K562 (cell line): ENCODE results near the gene PCGF6. TPM values are rescaled to one million over a fixed set of nuclear protein-coding genes. Genes with fewer than 3 reads are reported as not detected.
A peak's percentile ranks its signal among the peaks of the same experiment; 100 is the strongest.

Experiments
- ATAC-seq: fragments of 200-7000 bp; cut with Tn5 transposase; 3 replicates; pipeline ENCODE4 v1.9.1; 2020; ENCODE audit warnings: moderate library complexity
- BruUV-seq: library from RNA; stranded (reverse); fragments of 400-500 nt; replicated peaks from 2 replicates; lab custom pipeline; 2021; lab: Mats Ljungman, UMichigan
- CTCF ChIA-PET: fragments of 300-600 bp; formaldehyde crosslinking; extraction: SDS; loops from one replicate; lab custom pipeline; 2021; ENCODE audit warnings: low intra/inter-chr PET ratio; lab: Yijun Ruan, JAX
- POLR2A ChIA-PET: fragments of 300-600, 350-650 bp; sonication (Branson Sonifier 250); formaldehyde crosslinking; extraction: SDS; loops from one replicate; lab custom pipeline; 2021; ENCODE audit warnings: antibody characterized with exemption, inconsistent platforms; lab: Yijun Ruan, JAX
- DNase-seq, 4 experiments: peaks; one replicate each; pipeline versions ENCODE4 v3.0.0 to v3.0.0-alpha.2; 2011 to 2018; ENCODE audit warnings: low spot score in 3 of 4, mixed read lengths in 3 of 4; ENCODE audit errors: extremely low read depth in 1 of 4
- FAIRE-seq: peaks from 2 replicates; lab custom pipeline; 2011; peaks lifted over from hg19 to GRCh38; lab: Jason Lieb, UNC
- H2AFZ ChIP-seq: 2 replicates; pipeline ENCODE4 v1.6.0; 2011; ENCODE audit warnings: low read depth, low read length, control low read depth, inconsistent platforms
- H3K27ac ChIP-seq: fragments of 200-600 bp; 3 replicates; pipeline ENCODE4 v1.8.0; 2011; ENCODE audit warnings: low read depth, mild to moderate bottlenecking, control low read depth, inconsistent platforms, low read length, moderate library complexity, mixed read lengths; ENCODE audit errors: extremely low read depth
- H3K27me3 ChIP-seq, 2 experiments: fragments of 300-600 bp in 1 of 2; 2 replicates in 1 of 2; 3 replicates in 1 of 2; pipeline versions ENCODE4 v1.6.0 to v1.8.0; 2011; ENCODE audit warnings: inconsistent platforms in 2 of 2, low read length in 2 of 2, mild to moderate bottlenecking in 1 of 2, mixed read lengths in 1 of 2, moderate library complexity in 1 of 2; ENCODE audit not compliant: control insufficient read depth in 2 of 2, insufficient read depth in 2 of 2
- H3K36me3 ChIP-seq: fragments of 300-600 bp; 3 replicates; pipeline ENCODE4 v1.8.0; 2011; ENCODE audit warnings: mild to moderate bottlenecking, low read length, inconsistent platforms; ENCODE audit not compliant: control insufficient read depth, insufficient read depth
- H3K4me1 ChIP-seq, 2 experiments: fragments of 200-600 bp in 1 of 2; replicated peaks in 1 of 2; 2 replicates in 1 of 2; 3 replicates in 1 of 2; pipeline versions ENCODE4 v1.5.1 to v1.8.0; 2011; ENCODE audit warnings: inconsistent platforms in 2 of 2, low read length in 2 of 2, mild to moderate bottlenecking in 1 of 2, mixed read lengths in 1 of 2, moderate library complexity in 1 of 2; ENCODE audit not compliant: control insufficient read depth in 2 of 2, insufficient read depth in 2 of 2
- H3K4me2 ChIP-seq: 2 replicates; pipeline ENCODE4 v1.6.1; 2011; ENCODE audit warnings: low read length, control low read depth, inconsistent platforms, mixed read lengths; ENCODE audit not compliant: insufficient read depth
- H3K4me3 ChIP-seq: fragments of 200-600 bp; sonication (generic), shearing (Covaris generic); 2 replicates; pipeline ENCODE4 v1.5.1; 2016; ENCODE audit warnings: control low read depth, inconsistent platforms
- H3K79me2 ChIP-seq: fragments of 200-600 bp; 3 replicates; pipeline ENCODE4 v1.8.0; 2011; ENCODE audit warnings: low read length, inconsistent platforms; ENCODE audit not compliant: control insufficient read depth, insufficient read depth
- H3K9ac ChIP-seq, 2 experiments: 2 replicates each; pipeline versions ENCODE4 v1.6.0 to v1.6.1; 2011; ENCODE audit warnings: low read depth in 2 of 2, low read length in 2 of 2, control low read depth in 1 of 2, inconsistent platforms in 1 of 2, mild to moderate bottlenecking in 1 of 2, mixed read lengths in 1 of 2; ENCODE audit not compliant: insufficient read depth in 1 of 2
- H3K9me1 ChIP-seq: one replicate; pipeline ENCODE4 v1.6.0; 2011; ENCODE audit warnings: inconsistent platforms, mild to moderate bottlenecking, low read length, moderate library complexity; ENCODE audit not compliant: control insufficient read depth, insufficient read depth
- H3K9me3 ChIP-seq: replicated peaks from 2 replicates; pipeline ENCODE4 v1.5.1; 2011; ENCODE audit warnings: low read depth, low read length, inconsistent platforms; ENCODE audit not compliant: control insufficient read depth, insufficient read depth
- H4K20me1 ChIP-seq: replicated peaks from 2 replicates; pipeline ENCODE4 v1.6.1; 2011; ENCODE audit warnings: low read length, inconsistent platforms, mixed read lengths; ENCODE audit not compliant: control insufficient read depth, insufficient read depth
- CBX8 ChIP-seq: fragments of 200-600 bp; sonication (generic); IDR thresholded peaks from 2 replicates; pipeline ENCODE4 v1.6.1; 2012; ENCODE audit warnings: borderline replicate concordance, mixed run types, low read depth, mild to moderate bottlenecking, moderate library complexity, mixed read lengths, low read length, control low read depth, inconsistent platforms; ENCODE audit not compliant: poor library complexity, severe bottlenecking; ENCODE audit errors: extremely low read depth
- HNRNPH1 ChIP-seq: fragments of 200-400 bp; formaldehyde crosslinking; optimal IDR thresholded peaks from 2 replicates; pipeline ENCODE3; 2017; ENCODE audit warnings: low read depth, mild to moderate bottlenecking, low read length, moderate library complexity
- ID3 ChIP-seq, 2 experiments: fragments of 250-450 bp in 1 of 2; fragments of 450-650 bp in 1 of 2; sonication (Bioruptor Pico) in 1 of 2; IDR thresholded peaks; 2 replicates each; pipeline versions ENCODE4 v1.6.1 to v1.8.0; 2016 to 2021; ENCODE audit warnings: mild to moderate bottlenecking in 2 of 2, moderate library complexity in 2 of 2, missing compliant biosample characterization in 1 of 2, missing genetic modification characterization in 1 of 2
- MYC ChIP-seq, 2 experiments: fragments of 250-450 bp in 1 of 2; sonication (Bioruptor Pico) in 1 of 2; IDR thresholded peaks; 2 replicates each; pipeline versions ENCODE4 v1.5.1 to v1.6.1; 2012 to 2021; ENCODE audit warnings: low read depth in 2 of 2, borderline replicate concordance in 1 of 2, improper control_type of control experiment in 1 of 2, low read length in 1 of 2, mild to moderate bottlenecking in 1 of 2, moderate library complexity in 1 of 2
- TAF9B ChIP-seq: fragments of 450-650 bp; IDR thresholded peaks from 2 replicates; pipeline ENCODE4 v1.6.1; 2018; ENCODE audit warnings: mild to moderate bottlenecking; ENCODE audit not compliant: partially characterized antibody
- ZBTB17 ChIP-seq: fragments of 450-650 bp; formaldehyde crosslinking; IDR thresholded peaks from 2 replicates; pipeline ENCODE4 v1.4.0; 2020; ENCODE audit warnings: mild to moderate bottlenecking
- ZNF77 ChIP-seq: fragments of 250-450 bp; sonication (Bioruptor Pico); IDR thresholded peaks from 2 replicates; pipeline ENCODE4 v1.5.0; 2020
- whole genome bisulfite sequencing: fragments of 100-300 bp; shearing (Covaris generic); methylation state at CpG from one replicate; pipeline ENCODE4 v1.1.6; 2016; ENCODE audit warnings: low coverage, mixed read lengths; ENCODE audit not compliant: insufficient coverage; ENCODE audit errors: missing lambda C conversion rate; 5-methylcytosine and 5-hydroxymethylcytosine counted together
- in situ Hi-C: fragments of 300-500 bp; cut with MboI; formaldehyde crosslinking; loops from 4 replicates; pipeline ENCODE4 v1.15.0; 2018; ENCODE audit warnings: inconsistent platforms, mixed read lengths
- intact Hi-C: fragments of 100-400 bp; cut with micrococcal nuclease; formaldehyde crosslinking; loops from 2 replicates; pipeline ENCODE4 v1.14.2; 2022
- polyA plus RNA-seq, 8 experiments: library from polyadenylated mRNA; depleted of rRNA in 4 of 8; stranded (reverse) in 5 of 8; unstranded in 3 of 8; fragments of >200 nt; fragmentation: Nextera tagmentation in 2 of 8; fragmentation: Illumina TruSeq in 1 of 8; extraction: Ambion mirVana in 2 of 8; extraction: Trizol in 1 of 8; gene quantifications; 2 replicates each; pipeline versions ENCODE4 v1.2.1 to v1.2.3, GENCODE V29; 2011 to 2014; ENCODE audit warnings: inconsistent platforms in 1 of 8, missing spikeins in 1 of 8
- total RNA-seq, 7 experiments: library from RNA; depleted of rRNA in 6 of 7; stranded (reverse); fragments of >200 nt in 6 of 7; fragmentation: Illumina TruSeq in 2 of 7; extraction: Trizol in 2 of 7; gene quantifications; 2 replicates each; pipeline versions ENCODE4 v1.2.1 to v1.2.3, GENCODE V29; 2011 to 2021; ENCODE audit warnings: low replicate concordance in 1 of 7
- TF ChIP-seq, protein P1 (sequence below), 2 experiments: fragments of 450-650 bp; conservative IDR thresholded peaks; 2 replicates each; pipeline ENCODE4 v1.6.1; 2017; ENCODE audit warnings: mild to moderate bottlenecking in 2 of 2, moderate library complexity in 2 of 2
- TF ChIP-seq, protein P2 (sequence below): fragments of 200-800 bp; sonication (Bioruptor generic); IDR thresholded peaks from 2 replicates; pipeline ENCODE4 v1.6.1; 2017; ENCODE audit warnings: missing genetic modification characterization, missing compliant biosample characterization
- TF ChIP-seq, protein P3 (sequence below), 2 experiments: IDR thresholded peaks in 1 of 2; conservative IDR thresholded peaks in 1 of 2; 2 replicates each; pipeline ENCODE4 v1.6.1; 2016; ENCODE audit warnings: low read depth in 2 of 2, mild to moderate bottlenecking in 1 of 2, missing compliant biosample characterization in 1 of 2, missing genetic modification characterization in 1 of 2, moderate library complexity in 1 of 2

The PCGF6 gene
- total and polyA plus RNA-seq, 9 of the 15 experiments (the other 6 are each of a cell fraction or from before 2014, with no cell fraction given) = 8.4 to 24.6 (median 20.6) TPM

DNA sequence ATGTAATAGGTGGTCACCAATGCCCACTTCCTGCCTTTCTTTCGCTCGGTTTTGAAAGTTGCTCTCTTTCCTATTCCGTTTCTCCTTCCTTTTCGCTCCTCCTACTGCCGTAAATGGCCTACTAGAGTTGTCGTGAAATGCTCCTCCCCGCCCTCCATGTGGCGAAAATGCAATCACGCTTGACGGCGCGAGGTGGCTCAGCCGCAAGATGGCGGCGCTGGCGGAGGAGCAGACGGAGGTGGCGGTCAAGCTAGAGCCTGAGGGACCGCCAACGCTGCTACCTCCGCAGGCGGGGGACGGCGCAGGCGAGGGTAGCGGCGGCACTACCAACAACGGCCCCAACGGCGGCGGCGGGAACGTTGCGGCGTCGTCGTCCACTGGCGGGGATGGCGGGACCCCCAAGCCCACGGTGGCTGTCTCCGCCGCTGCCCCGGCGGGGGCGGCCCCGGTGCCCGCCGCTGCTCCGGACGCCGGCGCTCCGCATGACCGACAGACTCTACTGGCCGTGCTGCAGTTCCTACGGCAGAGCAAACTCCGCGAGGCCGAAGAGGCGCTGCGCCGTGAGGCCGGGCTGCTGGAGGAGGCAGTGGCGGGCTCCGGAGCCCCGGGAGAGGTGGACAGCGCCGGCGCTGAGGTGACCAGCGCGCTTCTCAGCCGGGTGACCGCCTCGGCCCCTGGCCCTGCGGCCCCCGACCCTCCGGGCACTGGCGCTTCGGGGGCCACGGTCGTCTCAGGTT lies 17.0 kb upstream of the PCGF6 start, which contains the start of gene TAF5:
TAF5 (plus strand) TSS at position 195 of the 737 bp plus-strand sequence; CDS start at position 209, 14 bp downstream.
- peak within 1 kb of the TSS; percentile 81 for H3K27ac ChIP-seq
- H3K79me2 ChIP-seq = peaks cover 31% of the 10 kb centered on the region
- H2AFZ ChIP-seq = peak within 1 kb of the TSS; percentile 90
- WGBS = under 1% methylated on average over 51 of the region's 81 CpGs
- H3K9me3 ChIP-seq = no peaks in the 10 kb centered on the region
- POLR2A ChIA-PET = interaction anchor here (0.6 to 1.3 kb wide), 4 partner anchors 9 to 28 kb away, joined by 3 to 6 read pairs (median 4); partner anchors contain the start of genes ATP5MK and PDCD11
- CTCF ChIA-PET = interaction anchor here (0.6 to 0.7 kb wide), 2 partner anchors 214 to 230 kb away, joined by 3 to 4 read pairs; no protein-coding TSS in a partner anchor
- intact Hi-C loops (loop anchor here (1.0 kb wide), 1 partner anchor 27 kb away; no protein-coding TSS in a partner anchor), in situ Hi-C loops (no loop called here)
- H3K9ac ChIP-seq = peak within 1 kb of the TSS; percentile 83 to 97
- H3K9me1 ChIP-seq = no peaks in the 10 kb centered on the region
- no peaks in the 10 kb centered on the region for H3K27me3 ChIP-seq
- ATAC-seq = peak; percentile 87
- DNase-seq = peak; percentile 79 to 94 (median 84)
- H3K4me3 ChIP-seq = peak within 1 kb of the TSS; percentile 93
- H3K36me3 ChIP-seq = peaks cover 2% of the 10 kb centered on the region; the same call in 1 of the 3 replicates
- BruUV-seq = no TSS peak
- peaks cover 0 to 9% of the 10 kb centered on the region in 2 experiments; a peak in 3 of 5 replicates for H3K4me1 ChIP-seq
- FAIRE-seq = peak; percentile 99
- H3K4me2 ChIP-seq = peak within 1 kb of the TSS; percentile 88
- no peaks in the 10 kb centered on the region for H4K20me1 ChIP-seq
- TF ChIP-seq, protein P1, sequence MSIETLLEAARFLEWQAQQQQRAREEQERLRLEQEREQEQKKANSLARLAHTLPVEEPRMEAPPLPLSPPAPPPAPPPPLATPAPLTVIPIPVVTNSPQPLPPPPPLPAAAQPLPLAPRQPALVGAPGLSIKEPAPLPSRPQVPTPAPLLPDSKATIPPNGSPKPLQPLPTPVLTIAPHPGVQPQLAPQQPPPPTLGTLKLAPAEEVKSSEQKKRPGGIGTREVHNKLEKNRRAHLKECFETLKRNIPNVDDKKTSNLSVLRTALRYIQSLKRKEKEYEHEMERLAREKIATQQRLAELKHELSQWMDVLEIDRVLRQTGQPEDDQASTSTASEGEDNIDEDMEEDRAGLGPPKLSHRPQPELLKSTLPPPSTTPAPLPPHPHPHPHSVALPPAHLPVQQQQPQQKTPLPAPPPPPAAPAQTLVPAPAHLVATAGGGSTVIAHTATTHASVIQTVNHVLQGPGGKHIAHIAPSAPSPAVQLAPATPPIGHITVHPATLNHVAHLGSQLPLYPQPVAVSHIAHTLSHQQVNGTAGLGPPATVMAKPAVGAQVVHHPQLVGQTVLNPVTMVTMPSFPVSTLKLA (conservative IDR thresholded peaks at IDR 0.05) = peak; percentile 10 to 33
- peak; percentile 100 for TF ChIP-seq TAF9B
- TF ChIP-seq ZBTB17 = no peak
- peak; percentile 77; the same call in 1 of the 2 replicates for TF ChIP-seq MYC (IDR thresholded peaks at IDR 0.05; ENCODE audit: low read depth, low read length)
- TF ChIP-seq MYC (CRISPR knock-in tag; IDR thresholded peaks at IDR 0.05; ENCODE audit: borderline replicate concordance, low read depth) = no peak
- TF ChIP-seq, protein P2, sequence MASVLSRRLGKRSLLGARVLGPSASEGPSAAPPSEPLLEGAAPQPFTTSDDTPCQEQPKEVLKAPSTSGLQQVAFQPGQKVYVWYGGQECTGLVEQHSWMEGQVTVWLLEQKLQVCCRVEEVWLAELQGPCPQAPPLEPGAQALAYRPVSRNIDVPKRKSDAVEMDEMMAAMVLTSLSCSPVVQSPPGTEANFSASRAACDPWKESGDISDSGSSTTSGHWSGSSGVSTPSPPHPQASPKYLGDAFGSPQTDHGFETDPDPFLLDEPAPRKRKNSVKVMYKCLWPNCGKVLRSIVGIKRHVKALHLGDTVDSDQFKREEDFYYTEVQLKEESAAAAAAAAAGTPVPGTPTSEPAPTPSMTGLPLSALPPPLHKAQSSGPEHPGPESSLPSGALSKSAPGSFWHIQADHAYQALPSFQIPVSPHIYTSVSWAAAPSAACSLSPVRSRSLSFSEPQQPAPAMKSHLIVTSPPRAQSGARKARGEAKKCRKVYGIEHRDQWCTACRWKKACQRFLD (CRISPR knock-in tag) = no peak
- no peak for TF ChIP-seq ZNF77 (CRISPR knock-in tag)
- TF ChIP-seq, protein P3, sequence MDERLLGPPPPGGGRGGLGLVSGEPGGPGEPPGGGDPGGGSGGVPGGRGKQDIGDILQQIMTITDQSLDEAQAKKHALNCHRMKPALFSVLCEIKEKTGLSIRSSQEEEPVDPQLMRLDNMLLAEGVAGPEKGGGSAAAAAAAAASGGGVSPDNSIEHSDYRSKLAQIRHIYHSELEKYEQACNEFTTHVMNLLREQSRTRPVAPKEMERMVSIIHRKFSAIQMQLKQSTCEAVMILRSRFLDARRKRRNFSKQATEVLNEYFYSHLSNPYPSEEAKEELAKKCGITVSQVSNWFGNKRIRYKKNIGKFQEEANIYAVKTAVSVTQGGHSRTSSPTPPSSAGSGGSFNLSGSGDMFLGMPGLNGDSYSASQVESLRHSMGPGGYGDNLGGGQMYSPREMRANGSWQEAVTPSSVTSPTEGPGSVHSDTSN (CRISPR knock-in tag; IDR thresholded peaks at IDR 0.05; ENCODE audit: low read depth) = no peak
- TF ChIP-seq, protein P3 (tag; conservative IDR thresholded peaks at IDR 0.05; ENCODE audit: low read depth) = no peak
- no peak for TF ChIP-seq ID3 (CRISPR knock-in tag; IDR thresholded peaks at IDR 0.05)
- TF ChIP-seq ID3 (tag; IDR thresholded peaks at IDR 0.05) = 0 out of 2 replicates have a peak, but pooled peaks have one; percentile 31
- TF ChIP-seq CBX8 = no peak
- TF ChIP-seq HNRNPH1 = no peak
